ENCODE results near the gene BNC2. TPM values are rescaled to one million over a fixed set of nuclear protein-coding genes. Genes with fewer than 3 reads are reported as not detected.

Gene BNC2
- 29.7 and 36.8 TPM in 2 replicates for total RNA-seq

DNA sequence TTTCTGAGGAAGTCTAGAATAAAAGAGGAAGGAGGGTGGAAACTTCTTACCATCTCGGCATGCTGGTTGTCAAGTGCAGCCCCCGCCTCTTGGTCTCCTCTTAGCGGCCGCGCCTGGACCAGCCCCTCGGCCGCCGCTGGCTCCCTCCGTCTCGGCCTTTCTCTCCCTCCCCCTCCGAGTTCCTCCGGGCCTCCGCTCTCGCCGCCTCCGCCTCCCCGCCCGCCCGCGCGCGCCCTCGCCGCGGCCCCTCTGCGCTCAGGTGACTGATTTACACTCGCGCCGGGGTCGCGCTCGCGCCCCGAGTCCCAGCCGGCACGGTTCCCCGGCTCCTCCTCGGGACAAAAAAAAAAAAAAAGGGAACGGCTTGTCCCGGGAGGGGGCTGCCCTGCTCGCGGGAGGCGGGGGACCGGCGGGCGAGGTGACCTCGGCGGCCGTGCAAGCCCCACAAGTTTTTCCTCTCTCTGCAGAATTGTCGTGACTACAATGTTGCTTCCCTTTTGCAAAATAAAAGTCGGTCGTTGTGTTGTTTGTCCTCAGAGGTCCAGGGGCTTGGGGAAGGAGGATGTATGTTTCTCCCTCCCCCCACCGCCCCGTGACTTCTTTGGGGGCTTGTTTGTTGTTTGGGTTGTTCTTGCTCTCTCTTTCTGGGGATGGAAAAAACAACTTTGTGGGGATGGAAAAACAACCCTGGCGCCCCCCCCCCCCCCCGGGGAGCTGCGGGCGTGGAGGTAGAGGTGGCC lies at the start of gene BNC2:
Gene BNC2 (minus strand): TSS at position 75 of the 740 bp plus-strand sequence. CDS start 22 bp downstream, at position 53.

